Cerebellar nuclear complex (tissue), 1 donor: ENCODE data around the gene IQCK.

Source experiments
- DNase-seq, 2 experiments: peaks; one replicate each; lab custom pipeline; 2025; lab: John Stamatoyannopoulos, UW

The IQCK gene

GRCh38 chr16:19884611-19885450 lies 166.8 kb downstream of the IQCK start, which contains the start of gene GPRC5B:
Gene GPRC5B, minus strand, starts transcription at chr16:19884848. Its CDS starts 12,003 bp downstream, at chr16:19872845.
- no peak for DNase-seq

GRCh38 chr16:19885451-19886072 lies 167.5 kb downstream of the IQCK start:
- no peak for DNase-seq

GRCh38 chr16:19886073-19886941 lies 168.2 kb downstream of the IQCK start:
- peak in 1 of 2 experiments; percentile 59 for DNase-seq

DNA sequence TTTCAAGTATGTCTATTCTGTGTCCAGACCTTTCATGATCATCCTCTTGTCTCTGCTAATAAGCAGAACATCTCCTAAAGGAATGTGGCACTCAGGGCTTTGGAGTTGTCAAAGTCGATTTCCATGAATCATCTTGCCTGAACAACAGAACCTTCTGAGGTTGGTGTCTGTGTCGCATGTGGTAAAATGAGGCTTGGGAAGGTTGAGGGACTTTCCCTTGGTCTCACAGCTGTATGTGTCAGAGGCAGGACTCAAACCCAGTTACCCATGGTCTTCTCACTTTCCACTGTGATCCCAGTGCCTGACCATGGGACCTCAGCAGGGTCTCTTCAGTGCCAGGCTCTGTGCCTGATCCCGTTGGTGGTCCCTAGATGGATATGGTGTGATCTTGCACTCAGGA lies 170.8 kb downstream of the IQCK start:
- no peak for DNase-seq

DNA sequence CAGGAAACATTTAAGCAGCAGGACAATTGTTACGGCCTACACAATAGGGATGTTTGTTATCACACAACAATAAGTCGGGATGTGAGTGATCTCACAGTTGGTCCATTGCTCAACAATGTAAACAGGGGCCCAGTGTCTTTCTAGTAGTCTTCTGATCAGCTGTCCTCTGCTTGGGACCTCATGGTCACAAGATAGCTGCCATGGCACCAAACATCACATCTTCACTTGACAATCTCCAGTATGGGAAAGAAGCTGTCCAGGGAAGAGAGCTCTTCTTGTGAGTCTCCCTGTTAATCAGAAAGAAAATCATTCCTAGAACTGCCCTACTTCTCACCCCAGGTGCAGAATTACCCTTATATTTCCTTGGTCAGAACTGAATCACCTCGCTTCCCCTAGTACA lies 172.8 kb downstream of the IQCK start:
- no peak for DNase-seq

GRCh38 chr16:19892902-19893301 lies 174.8 kb downstream of the IQCK start:
- no peak for DNase-seq

DNA sequence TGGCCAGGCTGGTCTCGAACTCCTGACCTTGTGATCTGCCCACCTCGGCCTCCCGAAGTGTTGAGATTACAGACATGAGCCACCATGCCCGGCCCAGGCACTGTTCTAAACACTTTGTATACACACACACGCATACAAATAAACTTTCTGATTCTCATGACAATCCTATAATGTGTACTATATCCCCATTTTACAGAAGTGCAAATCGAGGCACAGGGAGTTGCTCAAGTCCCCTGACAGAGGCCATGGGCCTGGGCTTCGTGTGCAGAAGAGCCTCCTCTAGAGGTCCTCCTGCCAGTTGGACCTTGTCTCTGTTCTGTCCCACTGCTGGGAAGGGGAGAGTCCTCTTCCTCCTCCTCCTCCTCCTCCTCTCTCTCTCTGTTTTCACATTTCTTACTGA lies 176.5 kb downstream of the IQCK start:
- no peak for DNase-seq

DNA sequence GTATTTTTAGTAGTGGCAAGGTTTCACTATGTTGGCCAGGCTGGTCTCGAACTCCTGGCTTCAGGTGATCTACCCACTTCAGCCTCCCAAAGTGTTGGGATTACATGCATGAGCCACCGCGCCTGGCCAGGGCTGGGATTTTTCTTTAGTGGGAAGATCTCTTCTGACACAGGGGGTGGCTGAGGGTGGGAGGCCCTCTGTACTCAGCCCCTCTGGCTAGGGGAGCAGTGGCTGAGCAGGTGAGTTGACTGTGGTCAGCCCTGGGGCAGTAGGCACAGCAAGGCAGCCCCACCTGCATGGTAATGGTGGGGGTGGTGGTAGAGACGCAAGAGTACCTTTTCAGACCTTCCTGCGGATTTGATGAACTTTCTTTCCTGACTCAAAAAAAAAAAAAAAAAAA lies 178.9 kb downstream of the IQCK start:
- no peak for DNase-seq

DNA sequence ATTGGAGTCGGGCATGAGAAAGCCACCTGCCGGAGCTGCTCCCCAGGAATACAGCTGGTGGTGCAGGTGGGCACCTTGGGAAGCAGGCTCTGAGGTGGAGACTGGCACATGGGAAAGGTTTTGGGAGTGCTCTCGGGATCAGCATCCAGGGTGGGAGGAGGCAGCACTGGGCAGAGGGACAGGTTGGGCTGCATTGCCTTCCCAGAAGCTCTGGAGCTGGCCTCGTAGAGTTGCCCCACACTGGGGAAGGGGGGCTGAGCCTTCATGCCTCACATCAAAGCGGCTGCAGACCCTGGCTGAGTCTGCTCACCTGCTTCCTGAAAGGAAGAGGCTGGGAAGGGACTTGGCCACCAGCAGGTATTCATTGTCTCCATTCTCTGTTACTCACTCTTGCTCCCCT lies 180.1 kb downstream of the IQCK start:
- no peak for DNase-seq

GRCh38 chr16:19898924-19899604 lies 181.0 kb downstream of the IQCK start:
- DNase-seq: peak in 1 of 2 experiments; percentile 3

GRCh38 chr16:19899605-19899955 lies 181.5 kb downstream of the IQCK start:
- DNase-seq: no peak

DNA sequence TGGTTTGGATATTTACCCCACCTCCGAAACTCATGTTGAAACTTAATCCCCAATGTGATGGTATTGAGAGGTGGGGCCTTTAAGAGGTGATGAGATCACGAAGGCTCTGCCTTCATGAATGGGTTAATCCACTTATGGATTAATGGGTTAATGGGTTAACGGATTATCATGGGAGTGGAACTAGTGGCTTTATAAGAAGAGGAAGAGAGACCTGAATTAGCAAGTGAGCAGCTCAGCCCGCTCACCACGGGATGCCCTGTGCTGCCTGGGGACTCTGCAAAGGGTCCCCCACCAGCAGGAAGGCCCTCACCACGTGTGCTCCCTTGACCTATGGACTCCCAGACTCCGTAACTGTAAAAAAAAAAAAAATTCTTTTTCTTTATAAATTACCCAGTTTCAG lies 183.1 kb downstream of the IQCK start:
- DNase-seq: no peak

DNA sequence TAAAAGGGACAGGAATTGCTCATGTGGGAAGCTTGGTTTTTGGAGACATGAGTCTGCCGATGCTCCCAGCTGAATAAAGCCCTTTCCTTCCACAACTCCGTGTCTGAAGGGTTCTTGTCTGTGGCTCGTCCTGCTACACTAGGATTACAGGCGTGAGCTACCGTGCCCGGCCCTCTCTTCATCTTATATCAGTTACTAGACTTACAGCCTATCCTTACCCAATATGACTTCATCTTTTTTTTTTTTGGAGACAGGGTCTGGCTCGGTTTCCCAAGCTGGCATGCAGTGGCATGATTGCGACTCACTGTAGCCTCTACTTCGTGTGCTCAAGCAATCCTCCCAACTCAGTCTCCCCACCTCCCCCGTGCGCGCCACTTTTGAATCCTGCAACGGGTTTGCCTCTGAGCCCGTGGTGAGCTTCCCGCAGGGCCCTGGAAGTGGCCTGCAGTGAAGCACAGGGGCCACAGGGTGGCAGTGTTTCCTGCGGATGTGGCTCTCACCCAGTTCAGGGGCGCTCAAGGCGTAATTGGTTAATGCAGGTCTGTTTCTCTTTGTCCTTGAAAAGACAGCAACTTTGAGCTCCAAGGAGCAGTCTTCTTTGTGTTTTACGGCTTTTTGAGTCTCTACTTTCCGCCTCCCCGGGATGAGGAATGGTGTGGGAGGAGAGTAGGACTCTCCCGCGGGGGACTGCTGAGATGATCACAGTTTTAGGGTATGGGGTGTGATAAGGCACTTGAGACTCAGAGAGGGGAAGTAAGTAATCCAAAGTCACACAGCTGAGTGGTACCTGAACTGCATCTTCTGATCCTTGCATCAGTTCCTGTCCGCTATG lies 189.3 kb downstream of the IQCK start:
- no peak for DNase-seq
